Activated CD4-positive, alpha-beta memory T cell treated with anti-CD3 and anti-CD28 coated beads, Interleukin-2, amount 10 ng/mL, durations not matched to agents 7 days and 5 days (primary cell): ENCODE measurements around the gene MADCAM1. TPM values are rescaled to one million over a fixed set of nuclear protein-coding genes. Genes with fewer than 3 reads are reported as not detected.
A peak's percentile ranks its signal among the peaks of the same experiment; 100 is the strongest.

Source experiments
- CTCF ChIA-PET: fragments of 350-600 bp; sonication (Branson Sonifier 250); formaldehyde crosslinking; loops from one replicate; lab custom pipeline; 2021; ENCODE audit warnings: antibody characterized with exemption, inconsistent platforms; lab: Charles Lee
- POLR2A ChIA-PET: fragments of 350-600 bp; sonication (Branson Sonifier 250); formaldehyde crosslinking; loops from one replicate; lab custom pipeline; 2021; ENCODE audit warnings: antibody characterized with exemption; lab: Charles Lee
- DNase-seq: peaks from one replicate; pipeline ENCODE4 v3.0.0-alpha.2; 2020
- H3K27ac Mint-ChIP-seq: one replicate; pipeline ENCODE4 v1.8.0; 2021; ENCODE audit warnings: mild to moderate bottlenecking, mixed read lengths
- H3K27me3 Mint-ChIP-seq: one replicate; pipeline ENCODE4 v1.8.0; 2021; ENCODE audit warnings: mixed read lengths
- H3K36me3 Mint-ChIP-seq: one replicate; pipeline ENCODE4 v1.8.0; 2021; ENCODE audit warnings: low read depth, mixed read lengths
- H3K4me1 Mint-ChIP-seq: one replicate; pipeline ENCODE4 v1.8.0; 2021; ENCODE audit warnings: mixed read lengths
- H3K4me3 Mint-ChIP-seq: one replicate; pipeline ENCODE4 v1.8.0; 2021; ENCODE audit warnings: mild to moderate bottlenecking, mixed read lengths
- H3K9me3 Mint-ChIP-seq: one replicate; pipeline ENCODE4 v1.8.0; 2021; ENCODE audit warnings: mixed read lengths
- total RNA-seq, 2 experiments: library from RNA; stranded (reverse); gene quantifications; one replicate each; pipeline ENCODE4 v1.2.3, GENCODE V29; 2021

The MADCAM1 gene
- total RNA-seq, 2 experiments from 2014 or later, result 0.78 to 0.81 TPM

DNA sequence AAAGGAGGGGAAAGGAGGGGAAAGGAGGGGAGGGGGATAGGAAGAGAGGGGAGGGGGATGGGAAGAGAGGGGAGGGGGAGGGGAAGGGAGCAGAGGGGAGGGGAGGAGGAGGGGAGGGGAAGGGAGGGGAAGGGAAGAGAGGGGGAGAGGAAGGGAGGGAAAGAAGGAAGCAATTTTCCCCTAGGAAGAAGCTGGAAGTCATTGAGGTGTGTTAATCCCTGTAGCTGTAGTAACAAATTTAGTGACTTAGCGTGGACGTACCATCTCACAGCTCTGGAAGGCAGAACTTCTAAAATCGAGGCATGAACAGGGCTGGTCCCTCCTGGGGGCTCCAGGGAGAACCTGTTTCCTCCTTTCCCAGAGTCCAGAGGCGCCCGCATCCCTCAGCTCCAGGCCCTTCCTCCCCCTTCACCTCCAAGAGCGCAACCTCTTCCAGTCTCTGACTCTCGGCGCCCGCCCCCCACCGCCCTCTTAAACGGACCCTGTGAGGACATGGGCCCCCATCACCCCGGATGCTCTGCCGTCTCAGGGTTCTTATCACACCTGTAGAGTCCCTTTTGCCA, 29.7 kb downstream of the MADCAM1 start:
- Mint-ChIP-seq H3K27me3 (peaks cover 4% of the 10 kb centered on the region), H3K27ac (no peak overlapping the region), H3K4me3 (no peak overlapping the region), H3K36me3 (no peaks in the 10 kb centered on the region), H3K9me3 (no peaks in the 10 kb centered on the region), H3K4me1 (peaks cover 9% of the 10 kb centered on the region)
- ChIA-PET CTCF (interaction anchor here (0.8 to 1.2 kb wide), 3 partner anchors 15 to 206 kb away, joined by 3 read pairs; no protein-coding TSS in a partner anchor), POLR2A (interaction anchor here (1.4 kb wide), 1 partner anchor 15 kb away, joined by 3 read pairs; no protein-coding TSS in a partner anchor)
- DNase-seq, result no peak

- Mint-ChIP-seq H3K4me3 (peak overlapping the region; percentile 78), H3K9me3 (no peaks in the 10 kb centered on the region), H3K27me3 (peaks cover 4% of the 10 kb centered on the region), H3K27ac (peak overlapping the region; percentile 72), H3K4me1 (peaks cover 21% of the 10 kb centered on the region), H3K36me3 (no peaks in the 10 kb centered on the region)
- no peak for DNase-seq
- ChIA-PET POLR2A (interaction anchor here (0.6 to 4.7 kb wide), 5 partner anchors 8 to 41 kb away, joined by 3 to 46 read pairs (median 3); partner anchors contain the start of gene GZMM), CTCF (interaction anchor here (0.6 to 6.6 kb wide), 3 partner anchors 19 to 42 kb away, joined by 3 to 59 read pairs (median 25); partner anchors contain the start of genes BSG and TPGS1)
These were observed 34.1 kb downstream of the MADCAM1 start for GRCh38 chr19:530134-531008.

GRCh38 chr19:531009-531752, 34.9 kb downstream of the MADCAM1 start:
- CTCF ChIA-PET, result interaction anchor here (0.6 to 6.6 kb wide), 4 partner anchors 9 to 41 kb away, joined by 3 to 59 read pairs (median 14); partner anchors contain the start of genes BSG and TPGS1
- Mint-ChIP-seq H3K4me1 (peaks cover 21% of the 10 kb centered on the region), H3K27me3 (peaks cover 2% of the 10 kb centered on the region), H3K27ac (peak overlapping the region; percentile 72), H3K36me3 (peaks cover 2% of the 10 kb centered on the region), H3K9me3 (no peaks in the 10 kb centered on the region), H3K4me3 (peak overlapping the region; percentile 78)
- DNase-seq, result peak; percentile 92
- POLR2A ChIA-PET, result interaction anchor here (0.6 to 4.7 kb wide), 12 partner anchors 9 to 129 kb away, joined by 3 to 46 read pairs (median 5); partner anchors contain the start of genes BSG and GZMM

- CTCF ChIA-PET, result interaction anchor here (0.7 to 6.6 kb wide), 6 partner anchors 10 to 37 kb away, joined by 3 to 59 read pairs (median 4); partner anchors contain the start of gene TPGS1
- peak; percentile 29 for DNase-seq
- Mint-ChIP-seq H3K4me3 (peak within 1 kb of the TSS; percentile 78), H3K36me3 (peaks cover 5% of the 10 kb centered on the region), H3K9me3 (no peaks in the 10 kb centered on the region), H3K27me3 (no peaks in the 10 kb centered on the region), H3K27ac (peak within 1 kb of the TSS; percentile 78), H3K4me1 (peaks cover 21% of the 10 kb centered on the region)
- POLR2A ChIA-PET, result interaction anchor here (0.6 to 4.7 kb wide), 16 partner anchors 10 to 129 kb away, joined by 3 to 46 read pairs (median 4); partner anchors contain the start of genes BSG and GZMM
These were observed 35.7 kb downstream of the MADCAM1 start, which contains the start of gene CDC34 for GRCh38 chr19:531753-532560. Gene CDC34 (plus strand): TSS chr19:531760. CDS start chr19:531932, 172 bp downstream.

GRCh38 chr19:532561-533363, 36.5 kb downstream of the MADCAM1 start:
- Mint-ChIP-seq H3K36me3 (peaks cover 6% of the 10 kb centered on the region), H3K27ac (peak overlapping the region; percentile 78), H3K9me3 (no peaks in the 10 kb centered on the region), H3K4me3 (peak overlapping the region; percentile 75), H3K4me1 (peaks cover 21% of the 10 kb centered on the region), H3K27me3 (no peaks in the 10 kb centered on the region)
- ChIA-PET CTCF (interaction anchor here (0.7 to 6.6 kb wide), 7 partner anchors 10 to 37 kb away, joined by 3 to 59 read pairs (median 3); partner anchors contain the start of gene TPGS1), POLR2A (interaction anchor here (0.8 to 4.7 kb wide), 13 partner anchors 11 to 79 kb away, joined by 3 to 46 read pairs (median 3); partner anchors contain the start of gene GZMM)
- DNase-seq, result peak; percentile 56

DNA sequence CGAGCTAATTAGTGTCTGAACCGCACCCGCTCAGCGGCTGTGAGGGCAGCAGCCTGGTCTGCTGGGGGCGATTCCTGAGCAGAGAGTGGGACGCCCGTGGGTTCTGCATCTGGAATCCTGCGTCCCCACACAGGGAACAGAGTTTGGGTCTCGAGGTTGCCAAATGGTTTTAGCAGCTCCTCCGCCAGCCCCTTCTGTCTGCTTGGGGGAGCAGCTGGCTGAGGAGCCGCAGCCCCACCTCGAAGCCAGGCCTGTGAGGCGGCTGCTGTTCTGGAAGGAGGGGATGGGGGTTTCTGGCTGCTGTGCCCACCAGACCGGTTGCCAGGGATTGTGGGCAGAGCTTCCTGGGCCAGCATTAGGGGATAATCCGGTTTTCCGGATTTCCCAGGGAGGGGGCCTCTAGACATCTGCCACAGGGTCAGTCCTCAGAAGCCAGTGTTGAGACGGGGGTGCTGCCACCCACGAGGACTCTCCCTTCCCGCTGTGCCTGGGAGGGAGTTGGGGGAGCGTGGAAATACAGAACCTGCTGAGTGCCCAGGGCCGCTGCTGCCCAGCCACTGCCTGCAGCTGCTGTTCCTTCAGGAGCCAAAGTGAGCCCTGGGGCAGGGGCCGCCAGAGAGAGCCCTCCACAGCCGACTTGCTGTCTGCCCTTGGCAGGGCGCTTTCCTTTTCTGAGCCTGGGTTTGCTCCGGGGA, 37.2 kb downstream of the MADCAM1 start:
- H3K4me3 Mint-ChIP-seq, result peak overlapping the region; percentile 75

GRCh38 chr19:534088-534487, 37.8 kb downstream of the MADCAM1 start:
- Mint-ChIP-seq H3K36me3 (peaks cover 12% of the 10 kb centered on the region), H3K27ac (no peak overlapping the region), H3K9me3 (no peaks in the 10 kb centered on the region), H3K4me3 (peak overlapping the region; percentile 75), H3K4me1 (peaks cover 21% of the 10 kb centered on the region), H3K27me3 (no peaks in the 10 kb centered on the region)
- ChIA-PET CTCF (interaction anchor here (3.6 kb wide), 1 partner anchor 28 kb away, joined by 25 read pairs; the partner anchor contains the start of gene TPGS1), POLR2A (interaction anchor here (0.9 to 4.1 kb wide), 4 partner anchors 9 to 42 kb away, joined by 3 to 21 read pairs (median 10); partner anchors contain the start of gene GZMM)
- no peak for DNase-seq

More for the DNA sequence above, 37.2 kb downstream of the MADCAM1 start:
- Mint-ChIP-seq H3K36me3 (peaks cover 12% of the 10 kb centered on the region), H3K9me3 (no peaks in the 10 kb centered on the region), H3K4me1 (peaks cover 21% of the 10 kb centered on the region), H3K27ac (no peak overlapping the region), H3K27me3 (no peaks in the 10 kb centered on the region)
- DNase-seq, result no peak
- POLR2A ChIA-PET, result interaction anchor here (0.9 to 4.1 kb wide), 7 partner anchors 10 to 78 kb away, joined by 3 to 21 read pairs (median 3); partner anchors contain the start of gene GZMM
- CTCF ChIA-PET, result interaction anchor here (1.1 to 6.6 kb wide), 3 partner anchors 22 to 33 kb away, joined by 3 to 59 read pairs (median 25); partner anchors contain the start of gene TPGS1

GRCh38 chr19:535017-535835, 38.9 kb downstream of the MADCAM1 start:
- ChIA-PET POLR2A (no interaction called here), CTCF (no interaction called here)
- no peak for DNase-seq
- no peak overlapping the region for H3K4me3 Mint-ChIP-seq
- no peaks in the 10 kb centered on the region for H3K9me3 Mint-ChIP-seq
- peaks cover 18% of the 10 kb centered on the region for H3K4me1 Mint-ChIP-seq
- no peaks in the 10 kb centered on the region for H3K27me3 Mint-ChIP-seq
- H3K27ac Mint-ChIP-seq, result peak overlapping the region; percentile 35
- H3K36me3 Mint-ChIP-seq, result peaks cover 12% of the 10 kb centered on the region

DNA sequence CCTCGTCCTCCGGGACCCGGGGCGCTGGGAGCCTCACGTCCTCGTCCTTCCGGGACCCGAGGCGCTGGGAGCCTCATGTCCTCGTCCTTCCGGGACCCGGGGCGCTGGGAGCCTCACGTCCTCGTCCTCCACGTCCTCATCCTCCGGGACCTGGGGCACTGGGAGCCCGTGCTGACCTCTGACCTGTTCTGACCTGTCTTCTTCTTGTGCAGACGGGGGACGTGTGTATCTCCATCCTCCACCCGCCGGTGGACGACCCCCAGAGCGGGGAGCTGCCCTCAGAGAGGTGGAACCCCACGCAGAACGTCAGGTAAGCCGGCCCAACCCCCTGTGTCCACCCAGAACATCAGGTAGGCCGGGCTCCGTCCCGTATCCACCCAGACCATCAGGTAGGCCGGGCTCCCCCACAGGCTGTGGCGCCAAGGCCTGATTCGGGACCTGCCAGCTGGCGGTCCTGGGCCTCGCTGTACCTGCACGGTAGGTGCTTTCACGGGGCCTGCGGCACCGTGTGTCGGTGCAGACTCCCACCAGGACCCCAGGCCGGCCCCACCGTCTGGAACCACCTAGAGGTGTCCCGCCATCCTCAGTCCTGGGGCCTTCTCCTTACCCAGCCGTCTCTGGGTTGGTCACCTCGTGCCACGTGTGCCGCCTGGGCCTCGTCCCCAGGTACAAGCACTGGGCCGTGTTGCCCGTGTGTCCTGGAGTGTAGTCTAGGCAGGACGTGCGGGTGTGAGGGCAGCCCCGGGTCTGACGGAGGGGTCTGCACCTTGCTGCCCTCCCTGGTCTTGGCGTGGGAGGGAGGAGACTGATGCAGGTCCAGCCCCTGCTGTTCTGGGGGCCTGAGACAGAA, 40.0 kb downstream of the MADCAM1 start:
- H3K36me3 Mint-ChIP-seq, result peaks cover 12% of the 10 kb centered on the region
- DNase-seq, result no peak
- H3K4me3 Mint-ChIP-seq, result no peak overlapping the region
- no peaks in the 10 kb centered on the region for H3K9me3 Mint-ChIP-seq
- no peak overlapping the region for H3K27ac Mint-ChIP-seq
- H3K27me3 Mint-ChIP-seq, result no peaks in the 10 kb centered on the region
- POLR2A ChIA-PET, result no interaction called here
- peaks cover 16% of the 10 kb centered on the region for H3K4me1 Mint-ChIP-seq
- CTCF ChIA-PET, result no interaction called here
